ENCODE results near the gene CEACAM3.
"Not testable (repeated sequence)": the region's sequence is repeated elsewhere in the genome, so short reads cannot be mapped to it uniquely, and the experiment has no call there.

CEACAM3 gene

GRCh38 chr19:41796362-41796761 lies at the start of gene CEACAM3:
TSS of gene CEACAM3 (plus strand) at chr19:41796587. CDS start at chr19:41796678, 91 bp downstream.
- in situ Hi-C loops (cut with MboI; ENCODE audit: low sequenced_read_pairs): no loop called here

DNA sequence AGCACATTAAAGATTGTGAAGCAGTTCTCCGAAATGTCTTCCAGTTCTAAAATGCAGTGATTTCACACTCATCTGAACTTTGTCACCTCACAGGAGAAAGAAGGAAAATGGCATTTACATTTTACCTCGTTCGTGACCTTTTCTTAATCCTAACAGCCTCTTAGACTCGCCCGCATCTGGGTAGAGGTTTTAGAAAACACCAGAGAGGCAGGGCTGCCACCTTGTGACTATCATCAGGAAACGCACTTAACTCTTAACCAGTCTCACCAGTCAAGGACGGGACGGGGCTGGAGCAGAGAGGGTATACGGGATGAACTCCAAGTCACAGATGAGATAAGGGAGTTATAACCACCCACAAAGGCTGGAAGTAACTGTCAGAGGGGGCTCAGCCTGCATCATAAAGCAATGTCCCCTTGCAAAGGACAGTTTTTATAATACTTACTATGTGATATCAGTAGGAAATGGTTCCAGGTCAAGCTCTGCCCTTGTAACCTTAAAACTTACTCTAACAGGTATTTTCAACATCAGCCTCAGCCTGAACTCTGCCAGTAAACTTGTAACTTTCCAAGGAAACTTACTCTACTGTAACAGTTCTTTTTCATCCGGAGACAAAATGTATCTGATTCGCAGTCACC lies 49.7 kb upstream of the CEACAM3 start:
- in situ Hi-C loops (cut with MboI; ENCODE audit: low sequenced_read_pairs): loop anchor here (5.0 kb wide), 1 partner anchor 54 kb away; no protein-coding TSS in a partner anchor
- DNase-seq (ENCODE audit: low spot score in 2 of 2): peak; percentile 23 to 55
- H3K4me1 ChIP-seq: no peaks in the 10 kb centered on the region
- H3K36me3 ChIP-seq (replicated peaks): no peaks in the 10 kb centered on the region
- H3K9me3 ChIP-seq: no peaks in the 10 kb centered on the region
- H3K4me3 ChIP-seq: no peak overlapping the region
- H3K27me3 ChIP-seq (ENCODE audit: low read depth): peaks cover 17% of the 10 kb centered on the region; the same call in 1 of the 2 replicates

More at GRCh38 chr19:41796362-41796761, at the start of gene CEACAM3:
- H3K4me1 ChIP-seq: no peaks in the 10 kb centered on the region
- no peak within 1 kb of the TSS for H3K4me3 ChIP-seq
- H3K36me3 ChIP-seq (replicated peaks): no peaks in the 10 kb centered on the region
- H3K9me3 ChIP-seq: no peaks in the 10 kb centered on the region
- peaks cover 6% of the 10 kb centered on the region for H3K27me3 ChIP-seq (ENCODE audit: low read depth)
- DNase-seq (ENCODE audit: low spot score in 2 of 2): no peak

DNA sequence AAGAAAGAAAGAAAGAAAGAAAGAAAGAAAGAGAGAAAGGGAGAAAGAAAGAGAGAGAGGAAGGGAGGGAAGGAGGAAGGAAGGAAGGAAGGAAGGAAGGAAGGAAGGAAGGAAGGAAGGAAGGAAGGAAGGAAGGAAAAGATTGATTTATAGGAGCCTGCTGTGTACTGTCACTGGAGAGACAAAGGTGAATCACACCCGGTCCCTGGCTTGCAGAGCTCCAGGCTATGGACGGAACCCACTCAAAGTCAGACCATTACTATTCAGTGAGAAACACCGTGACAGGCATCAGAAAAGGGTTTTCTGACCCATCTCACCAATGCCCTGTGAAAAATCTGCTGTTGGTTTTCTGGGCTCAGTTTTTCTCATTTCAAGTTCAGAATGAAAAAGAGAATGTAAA lies 48.4 kb upstream of the CEACAM3 start:
- DNase-seq (ENCODE audit: low spot score in 2 of 2): no peak
- H3K4me3 ChIP-seq: no peak overlapping the region
- H3K27me3 ChIP-seq (ENCODE audit: low read depth): peaks cover 17% of the 10 kb centered on the region; the same call in 1 of the 2 replicates
- H3K9me3 ChIP-seq: no peaks in the 10 kb centered on the region
- H3K4me1 ChIP-seq: no peaks in the 10 kb centered on the region
- H3K36me3 ChIP-seq (replicated peaks): no peaks in the 10 kb centered on the region
- in situ Hi-C loops (cut with MboI; ENCODE audit: low sequenced_read_pairs): loop anchor here (5.0 kb wide), 1 partner anchor 56 kb away; no protein-coding TSS in a partner anchor

- H3K4me3 ChIP-seq; H3K36me3 ChIP-seq (replicated peaks); H3K9me3 ChIP-seq; DNase-seq (ENCODE audit: low spot score in 2 of 2); H3K4me1 ChIP-seq; in situ Hi-C loops (cut with MboI; ENCODE audit: low sequenced_read_pairs): not testable (repeated sequence)
- H3K27me3 ChIP-seq (ENCODE audit: low read depth): peaks cover 17% of the 10 kb centered on the region; the same call in 1 of the 2 replicates
Measured at GRCh38 chr19:41750248-41751134, 45.9 kb upstream of the CEACAM3 start.

DNA sequence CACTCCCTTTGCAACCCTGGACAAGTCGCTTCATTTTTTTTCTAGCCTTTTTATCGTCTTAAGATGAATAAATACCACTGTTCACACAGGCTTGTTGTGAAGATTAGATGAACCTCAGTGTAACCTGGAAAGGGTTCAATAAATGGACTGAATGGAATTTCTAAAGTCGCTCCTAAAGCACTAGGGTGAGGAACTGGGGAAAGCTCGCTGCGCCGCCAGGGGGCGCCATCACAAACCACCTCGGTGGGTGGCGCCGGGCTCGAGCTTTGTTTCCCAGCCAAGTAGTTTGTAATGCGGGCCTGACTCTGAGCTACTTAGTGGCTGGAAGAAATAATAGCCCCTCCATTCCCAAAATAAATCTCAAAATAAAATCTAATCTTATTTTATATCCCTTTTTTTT lies 43.2 kb upstream of the CEACAM3 start:
- in situ Hi-C loops (cut with MboI; ENCODE audit: low sequenced_read_pairs): no loop called here
- H3K4me3 ChIP-seq: no peak overlapping the region
- H3K27me3 ChIP-seq (ENCODE audit: low read depth): peaks cover 4% of the 10 kb centered on the region; the same call in 1 of the 2 replicates
- peak in 1 of 2 experiments; percentile 79 for DNase-seq (ENCODE audit: low spot score in 2 of 2)
- no peaks in the 10 kb centered on the region for H3K36me3 ChIP-seq (replicated peaks)
- no peaks in the 10 kb centered on the region for H3K4me1 ChIP-seq
- no peaks in the 10 kb centered on the region for H3K9me3 ChIP-seq

DNA sequence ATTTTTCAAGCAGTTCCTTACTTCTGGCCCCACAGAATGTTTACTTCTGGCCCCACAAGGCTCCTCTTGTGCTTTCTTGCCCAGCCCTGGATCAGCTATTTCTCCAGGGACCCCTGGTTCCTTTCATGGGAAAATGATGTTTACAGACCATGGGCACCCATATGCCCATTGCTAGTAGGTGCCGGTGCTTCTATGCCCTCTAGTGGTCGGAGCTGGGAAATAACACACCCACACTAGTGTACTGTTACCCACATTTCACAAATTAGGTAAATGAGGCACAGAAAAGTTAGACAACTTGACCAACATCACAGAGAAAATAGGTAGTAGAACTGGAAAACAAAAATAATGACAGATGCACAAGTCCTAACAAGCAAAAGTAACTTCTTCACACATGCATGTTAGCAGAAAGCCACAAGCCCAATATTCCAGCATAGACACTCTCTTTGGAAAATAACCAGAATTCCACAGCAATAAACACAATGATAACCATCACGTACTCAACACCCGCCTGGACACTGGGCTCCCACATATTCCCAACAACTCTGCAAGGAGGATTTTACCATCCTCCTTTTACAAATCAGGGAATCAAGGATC lies 42.4 kb upstream of the CEACAM3 start:
- no peaks in the 10 kb centered on the region for H3K4me1 ChIP-seq
- H3K9me3 ChIP-seq: no peaks in the 10 kb centered on the region
- no peak overlapping the region for H3K4me3 ChIP-seq
- DNase-seq (ENCODE audit: low spot score in 2 of 2): peak; percentile 18 to 77
- in situ Hi-C loops (cut with MboI; ENCODE audit: low sequenced_read_pairs): no loop called here
- H3K27me3 ChIP-seq (ENCODE audit: low read depth): no peaks in the 10 kb centered on the region; the same call in 1 of the 2 replicates
- no peaks in the 10 kb centered on the region for H3K36me3 ChIP-seq (replicated peaks)

DNA sequence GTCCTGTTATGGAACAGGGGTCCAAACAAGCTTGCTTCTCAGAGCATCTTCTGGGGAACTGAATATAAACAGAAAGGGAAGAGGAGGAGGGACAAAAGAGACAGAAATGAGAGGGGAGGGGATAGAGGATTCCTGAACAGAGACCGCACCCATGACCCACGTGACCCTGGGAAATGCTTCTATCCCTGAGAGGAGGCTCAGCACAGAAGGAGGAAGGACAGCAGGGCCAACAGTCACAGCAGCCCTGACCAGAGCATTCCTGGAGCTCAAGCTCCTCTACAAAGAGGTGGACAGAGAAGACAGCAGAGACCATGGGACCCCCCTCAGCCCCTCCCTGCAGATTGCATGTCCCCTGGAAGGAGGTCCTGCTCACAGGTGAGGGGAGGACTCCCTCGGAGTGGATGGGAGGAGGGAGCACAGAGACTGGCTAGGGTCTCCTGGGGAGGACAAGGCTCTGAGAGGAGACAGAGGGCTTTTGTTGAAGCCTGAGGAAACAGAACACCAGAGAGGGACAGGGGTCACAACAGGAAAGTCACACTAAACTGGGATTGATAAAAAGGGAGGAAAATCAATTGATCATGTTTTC lies 41.0 kb upstream of the CEACAM3 start, which contains the start of gene CEACAM6:
TSS of gene CEACAM6 (plus strand) at position 203 of the 586 bp plus-strand sequence. CDS start at position 312, 109 bp downstream.
- DNase-seq (ENCODE audit: low spot score in 2 of 2): no peak
- H3K9me3 ChIP-seq: no peaks in the 10 kb centered on the region
- H3K4me3 ChIP-seq: no peak within 1 kb of the TSS
- no peaks in the 10 kb centered on the region for H3K36me3 ChIP-seq (replicated peaks)
- H3K4me1 ChIP-seq: no peaks in the 10 kb centered on the region
- peaks cover 7% of the 10 kb centered on the region; the same call in 1 of the 2 replicates for H3K27me3 ChIP-seq (ENCODE audit: low read depth)
- in situ Hi-C loops (cut with MboI; ENCODE audit: low sequenced_read_pairs): no loop called here

- H3K4me3 ChIP-seq: no peak overlapping the region
Measured at GRCh38 chr19:41758846-41759245, 37.5 kb upstream of the CEACAM3 start.

DNA sequence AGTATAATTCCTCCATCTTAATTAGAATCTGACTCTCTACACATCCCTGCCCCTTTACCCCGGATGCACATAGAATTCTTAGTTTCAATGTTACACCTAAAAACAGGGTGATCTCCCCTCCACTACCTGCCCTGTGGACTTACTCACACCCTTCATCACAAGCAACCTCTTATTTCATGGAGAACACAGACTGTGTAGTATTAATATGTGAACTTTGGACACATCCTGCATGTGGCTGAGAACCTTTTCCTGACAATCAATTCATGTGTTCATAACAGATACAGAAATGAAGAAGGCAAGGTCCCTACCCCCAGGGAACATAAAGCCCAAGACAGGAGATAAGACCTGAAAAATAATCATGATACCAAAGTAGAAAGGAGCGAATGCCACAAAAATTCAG lies 29.3 kb upstream of the CEACAM3 start:
- in situ Hi-C loops (cut with MboI; ENCODE audit: low sequenced_read_pairs): no loop called here
- no peaks in the 10 kb centered on the region for H3K9me3 ChIP-seq
- no peak overlapping the region for H3K4me3 ChIP-seq
- no peaks in the 10 kb centered on the region for H3K4me1 ChIP-seq
- H3K36me3 ChIP-seq (replicated peaks): no peaks in the 10 kb centered on the region
- no peaks in the 10 kb centered on the region for H3K27me3 ChIP-seq (ENCODE audit: low read depth)
- no peak for DNase-seq (ENCODE audit: low spot score in 2 of 2)

More at GRCh38 chr19:41758846-41759245, 37.5 kb upstream of the CEACAM3 start:
- peaks cover 12% of the 10 kb centered on the region; the same call in 1 of the 2 replicates for H3K27me3 ChIP-seq (ENCODE audit: low read depth)
- in situ Hi-C loops (cut with MboI; ENCODE audit: low sequenced_read_pairs): no loop called here
- no peaks in the 10 kb centered on the region for H3K4me1 ChIP-seq
- no peak for DNase-seq (ENCODE audit: low spot score in 2 of 2)
- no peaks in the 10 kb centered on the region for H3K9me3 ChIP-seq
- no peaks in the 10 kb centered on the region for H3K36me3 ChIP-seq (replicated peaks)

- H3K4me1 ChIP-seq; H3K36me3 ChIP-seq (replicated peaks); H3K27me3 ChIP-seq (ENCODE audit: low read depth); H3K9me3 ChIP-seq; H3K4me3 ChIP-seq; DNase-seq (ENCODE audit: low spot score in 2 of 2); in situ Hi-C loops (cut with MboI; ENCODE audit: low sequenced_read_pairs): not testable (repeated sequence)
Measured at GRCh38 chr19:41768105-41768504, 28.3 kb upstream of the CEACAM3 start.

DNA sequence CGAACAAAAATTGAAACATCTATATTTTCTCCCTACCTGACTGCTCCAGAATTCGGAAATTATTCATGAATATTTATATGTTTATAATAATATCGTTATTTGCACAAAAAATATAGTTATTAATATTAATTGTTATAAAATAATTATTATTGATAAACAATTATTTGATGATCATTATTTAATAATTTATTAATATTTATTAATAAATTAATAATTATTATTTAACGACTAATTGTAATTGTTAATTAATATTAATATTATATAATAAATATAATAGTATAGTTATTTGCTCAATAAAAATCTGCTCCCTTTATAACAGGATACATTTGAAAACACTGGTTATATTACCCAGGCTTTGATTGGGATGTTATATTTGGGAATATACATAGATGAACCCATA lies 26.8 kb upstream of the CEACAM3 start:
- DNase-seq (ENCODE audit: low spot score in 2 of 2): no peak
- H3K4me1 ChIP-seq: no peaks in the 10 kb centered on the region
- no peaks in the 10 kb centered on the region for H3K27me3 ChIP-seq (ENCODE audit: low read depth)
- no peaks in the 10 kb centered on the region for H3K36me3 ChIP-seq (replicated peaks)
- H3K9me3 ChIP-seq: no peaks in the 10 kb centered on the region
- in situ Hi-C loops (cut with MboI; ENCODE audit: low sequenced_read_pairs): no loop called here
- H3K4me3 ChIP-seq: no peak overlapping the region

DNA sequence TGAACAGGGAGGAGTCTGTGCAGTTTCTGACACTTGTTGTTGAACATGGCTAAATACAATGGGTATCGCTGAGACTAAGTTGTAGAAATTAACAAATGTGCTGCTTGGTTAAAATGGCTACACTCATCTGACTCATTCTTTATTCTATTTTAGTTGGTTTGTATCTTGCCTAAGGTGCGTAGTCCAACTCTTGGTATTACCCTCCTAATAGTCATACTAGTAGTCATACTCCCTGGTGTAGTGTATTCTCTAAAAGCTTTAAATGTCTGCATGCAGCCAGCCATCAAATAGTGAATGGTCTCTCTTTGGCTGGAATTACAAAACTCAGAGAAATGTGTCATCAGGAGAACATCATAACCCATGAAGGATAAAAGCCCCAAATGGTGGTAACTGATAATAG lies 25.0 kb upstream of the CEACAM3 start:
- H3K4me1 ChIP-seq: no peaks in the 10 kb centered on the region
- in situ Hi-C loops (cut with MboI; ENCODE audit: low sequenced_read_pairs): no loop called here

DNA sequence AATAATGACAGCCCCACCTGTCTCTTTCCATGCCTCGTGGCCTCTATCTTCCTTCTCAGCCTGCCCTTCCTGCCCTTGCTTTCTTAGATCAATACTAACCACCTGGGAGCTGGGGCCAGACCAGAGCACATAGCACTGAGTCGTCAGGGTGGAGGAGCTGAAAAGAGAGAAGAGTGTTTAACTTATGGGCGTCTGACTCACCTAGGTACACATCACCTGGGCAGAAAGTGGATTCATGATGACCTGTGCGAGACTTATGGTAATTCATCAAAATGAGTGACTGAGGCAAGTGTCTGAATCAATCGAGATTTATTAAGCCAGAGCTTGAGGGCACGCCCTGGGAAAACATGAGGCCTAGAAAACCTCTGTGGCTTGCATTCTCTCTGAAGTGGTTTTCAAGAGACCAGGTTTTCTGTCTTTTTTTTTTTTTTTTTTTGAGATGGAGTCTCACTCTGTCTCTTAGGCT lies 21.8 kb upstream of the CEACAM3 start:
- Histone ChIP-seq H3K4me1 (no peaks in the 10 kb centered on the region), H3K36me3 (replicated peaks) (no peaks in the 10 kb centered on the region), H3K4me3 (no peak overlapping the region), H3K27me3 (ENCODE audit: low read depth) (no peaks in the 10 kb centered on the region), H3K9me3 (no peaks in the 10 kb centered on the region)
- DNase-seq (ENCODE audit: low spot score in 2 of 2): no peak
- in situ Hi-C loops (cut with MboI; ENCODE audit: low sequenced_read_pairs): no loop called here

More for the DNA sequence above, 25.0 kb upstream of the CEACAM3 start:
- Histone ChIP-seq H3K9me3 (no peaks in the 10 kb centered on the region), H3K27me3 (ENCODE audit: low read depth) (no peaks in the 10 kb centered on the region), H3K4me3 (no peak overlapping the region), H3K36me3 (replicated peaks) (no peaks in the 10 kb centered on the region)
- no peak for DNase-seq (ENCODE audit: low spot score in 2 of 2)

All from HAP-1 (cell line).